Urinary bladder (tissue), 4 donors: ENCODE measurements around the gene MYO10. TPM values are rescaled to one million over a fixed set of nuclear protein-coding genes. Genes with fewer than 3 reads are reported as not detected.

Experiments used
- DNase-seq: peaks from one replicate; pipeline ENCODE4 v3.0.0-alpha.2; 2015; ENCODE audit errors: extremely low spot score
- H3K27ac ChIP-seq: one replicate; pipeline ENCODE4 v1.5.1; 2013; ENCODE audit warnings: low read depth, mild to moderate bottlenecking, moderate library complexity
- H3K36me3 ChIP-seq: one replicate; pipeline ENCODE4 v1.6.1; 2013; ENCODE audit warnings: mild to moderate bottlenecking, moderate library complexity; ENCODE audit not compliant: insufficient read depth
- H3K4me1 ChIP-seq: one replicate; pipeline ENCODE4 v1.6.1; 2013; ENCODE audit warnings: mild to moderate bottlenecking, moderate library complexity; ENCODE audit not compliant: insufficient read depth
- H3K4me3 ChIP-seq: one replicate; pipeline ENCODE4 v1.5.1; 2013; ENCODE audit warnings: low read depth, low read length
- WGBS: extraction: QIAGEN DNeasy Blood & Tissue Kit; methylation state at CpG from one replicate; pipeline ENCODE4 v1.1.7; 2013; 5-methylcytosine and 5-hydroxymethylcytosine counted together
- polyA plus RNA-seq: library from polyadenylated mRNA; stranded (reverse); fragments of 200-250 nt; gene quantifications from one replicate; pipeline ENCODE4 v1.2.3, GENCODE V29; 2013
- total RNA-seq: library from RNA; depleted of rRNA; stranded (reverse); fragments of >200 nt; gene quantifications from one replicate; pipeline ENCODE4 v1.2.3, GENCODE V29; 2014
- donor health status: healthy with polysubstance abuse.
- donor health status: healthy.

Gene MYO10
- total and polyA plus RNA-seq, 2 donors, result 4.3 to 21.3 TPM

DNA sequence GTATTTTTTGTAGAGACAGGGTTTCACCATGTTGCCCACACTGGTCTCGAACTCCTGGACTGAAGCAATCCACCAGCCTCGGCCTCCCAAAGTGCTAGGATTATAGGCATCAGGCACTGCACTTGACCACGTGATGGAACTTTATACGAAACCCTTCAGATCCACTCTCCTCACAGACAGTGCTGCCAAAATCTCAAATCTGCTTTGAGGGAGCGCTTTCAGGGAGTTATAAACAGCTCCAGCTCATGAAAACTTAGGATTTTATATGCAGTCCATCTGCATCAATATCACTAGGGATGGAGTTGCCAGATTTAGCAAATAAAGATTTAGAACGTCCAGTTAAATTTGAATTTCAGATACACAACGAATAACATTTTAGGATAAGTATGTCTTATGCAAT is 25.0 kb upstream of the MYO10 start:
- no peaks in the 10 kb centered on the region for H3K36me3 ChIP-seq
- WGBS, result 30% methylated on average over 7 of the region's 7 CpGs

DNA sequence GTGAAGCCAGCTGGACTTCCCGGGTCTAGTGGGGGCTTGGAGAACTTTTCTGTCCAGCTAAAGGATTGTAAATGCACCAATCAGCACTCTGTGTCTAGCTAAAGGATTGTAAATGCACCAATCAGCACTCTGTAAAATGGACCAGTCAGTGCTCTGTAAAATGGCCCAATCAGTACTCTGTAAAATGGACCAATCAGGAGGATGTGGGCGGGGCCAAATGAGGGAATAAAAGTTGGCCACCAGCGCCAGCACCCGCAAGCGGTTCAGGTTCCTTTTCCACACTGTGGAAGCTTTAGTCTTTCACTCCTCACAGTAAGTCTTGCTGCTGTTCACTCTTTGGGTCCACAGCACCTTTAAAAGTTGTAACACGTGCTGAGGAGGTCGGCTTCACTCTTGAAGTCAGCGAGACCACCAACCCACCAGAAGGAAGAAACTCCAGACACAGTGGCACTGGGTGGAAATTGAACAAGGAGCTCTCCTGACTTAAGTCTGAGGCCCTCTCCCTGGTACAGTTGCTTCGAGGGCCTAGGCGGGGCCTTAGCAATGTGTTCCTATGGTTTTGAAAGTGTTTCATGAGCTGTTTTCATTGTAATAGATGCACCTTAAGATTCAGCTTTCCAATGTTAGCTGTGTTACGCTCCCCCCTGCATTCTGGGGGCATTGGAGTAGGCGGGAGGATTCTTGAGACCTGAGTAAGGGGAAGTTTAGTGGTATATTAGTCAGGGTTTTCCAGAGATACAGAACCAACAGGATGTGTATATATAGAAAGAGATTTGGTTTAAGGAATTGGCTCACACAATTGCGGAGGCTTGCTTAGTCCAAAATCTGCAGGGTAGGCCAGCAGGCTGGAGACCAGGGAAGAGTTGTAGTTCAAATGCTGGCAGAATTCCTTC is 21.5 kb upstream of the MYO10 start:
- no peak overlapping the region for H3K27ac ChIP-seq
- no peaks in the 10 kb centered on the region for H3K4me1 ChIP-seq
- H3K4me3 ChIP-seq, result no peak overlapping the region
- 84% methylated on average over 13 of the region's 13 CpGs for WGBS
- no peaks in the 10 kb centered on the region for H3K36me3 ChIP-seq
- no peak for DNase-seq

More for the DNA sequence above, 25.0 kb upstream of the MYO10 start:
- Histone ChIP-seq H3K4me1 (no peaks in the 10 kb centered on the region), H3K27ac (no peak overlapping the region), H3K4me3 (no peak overlapping the region)
- no peak for DNase-seq

DNA sequence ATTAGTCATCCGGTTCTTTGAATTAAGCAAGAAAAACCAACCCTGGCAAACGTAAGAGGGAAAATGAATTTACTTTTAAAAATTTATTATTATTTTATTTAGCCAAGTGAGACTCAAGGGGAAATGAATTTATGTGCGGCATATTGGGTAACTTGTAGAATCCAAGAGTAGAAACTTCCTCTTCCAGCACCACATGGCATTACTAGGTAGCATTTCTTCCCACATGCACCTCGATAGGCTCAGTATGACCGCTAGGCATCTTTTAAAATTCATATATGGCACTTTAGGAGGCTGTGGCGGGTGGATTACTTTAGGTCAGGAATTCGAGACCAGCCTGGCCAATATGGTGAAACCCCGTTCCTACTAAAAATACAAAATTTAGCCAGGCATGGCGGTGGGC is 17.6 kb upstream of the MYO10 start:
- Histone ChIP-seq H3K4me3 (no peak overlapping the region), H3K27ac (no peak overlapping the region), H3K4me1 (no peaks in the 10 kb centered on the region), H3K36me3 (no peaks in the 10 kb centered on the region)
- 91% methylated on average over 9 of the region's 9 CpGs for WGBS
- no peak for DNase-seq

DNA sequence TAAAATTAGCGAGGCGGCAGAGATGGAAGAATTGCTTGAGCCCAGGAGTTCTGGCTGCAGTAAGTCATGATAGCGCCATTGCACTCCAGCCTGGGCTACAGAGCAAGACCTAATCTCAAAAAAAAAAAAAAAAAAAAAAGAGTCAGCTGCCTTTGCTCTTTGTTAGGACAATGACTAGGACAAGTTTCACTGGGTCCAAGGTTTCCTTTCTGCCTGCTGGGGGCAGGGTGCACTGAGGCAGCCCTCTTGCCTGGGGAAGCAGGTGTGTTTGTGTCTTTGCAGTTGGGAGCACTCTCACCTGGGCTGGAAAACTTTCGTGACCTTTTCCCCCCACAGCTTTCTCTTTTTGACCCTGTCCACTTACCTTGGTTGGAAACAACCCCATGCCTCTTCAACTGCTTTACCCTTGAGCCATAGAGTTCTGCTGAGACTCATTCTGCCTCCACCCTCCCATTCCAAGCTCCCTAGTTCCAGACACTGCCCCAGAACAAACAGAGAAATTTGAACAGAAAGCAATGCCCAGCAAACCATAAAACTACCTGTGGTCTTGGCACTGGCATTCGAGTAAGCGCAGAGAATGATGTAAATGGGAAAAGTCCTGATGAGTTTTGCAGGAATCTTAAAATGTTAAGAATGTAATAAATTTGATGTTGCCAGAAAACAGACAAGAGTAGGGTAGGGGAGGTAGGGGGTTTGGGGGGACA is 17.0 kb upstream of the MYO10 start:
- Histone ChIP-seq H3K4me3 (no peak overlapping the region), H3K36me3 (no peaks in the 10 kb centered on the region), H3K27ac (no peak overlapping the region), H3K4me1 (no peaks in the 10 kb centered on the region)
- no peak for DNase-seq
- WGBS, result 87% methylated on average over 6 of the region's 6 CpGs

DNA sequence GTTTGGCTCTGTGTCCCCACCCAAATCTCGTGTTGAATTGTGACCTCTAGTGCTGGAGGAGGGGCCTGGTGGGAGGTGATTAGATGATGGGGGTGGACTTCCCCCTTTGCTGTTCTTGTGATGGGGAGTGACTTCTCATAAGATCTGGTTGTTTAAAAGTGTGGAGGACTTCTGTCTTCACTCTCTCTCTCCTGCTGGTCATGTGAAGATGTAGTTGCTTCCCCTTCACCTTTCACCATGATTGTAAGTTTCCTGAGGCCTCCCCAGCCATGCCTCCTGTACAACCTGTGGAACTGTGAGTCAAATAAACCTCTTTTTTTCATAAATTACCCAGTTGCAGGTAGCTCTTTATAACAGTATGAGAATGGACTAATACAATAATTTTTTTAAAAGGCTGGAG is 10.6 kb upstream of the MYO10 start:
- Histone ChIP-seq H3K4me3 (no peak overlapping the region), H3K4me1 (no peaks in the 10 kb centered on the region), H3K36me3 (no peaks in the 10 kb centered on the region), H3K27ac (no peak overlapping the region)
- 81% methylated on average over 1 of the region's 1 CpG for WGBS
- DNase-seq, result no peak

DNA sequence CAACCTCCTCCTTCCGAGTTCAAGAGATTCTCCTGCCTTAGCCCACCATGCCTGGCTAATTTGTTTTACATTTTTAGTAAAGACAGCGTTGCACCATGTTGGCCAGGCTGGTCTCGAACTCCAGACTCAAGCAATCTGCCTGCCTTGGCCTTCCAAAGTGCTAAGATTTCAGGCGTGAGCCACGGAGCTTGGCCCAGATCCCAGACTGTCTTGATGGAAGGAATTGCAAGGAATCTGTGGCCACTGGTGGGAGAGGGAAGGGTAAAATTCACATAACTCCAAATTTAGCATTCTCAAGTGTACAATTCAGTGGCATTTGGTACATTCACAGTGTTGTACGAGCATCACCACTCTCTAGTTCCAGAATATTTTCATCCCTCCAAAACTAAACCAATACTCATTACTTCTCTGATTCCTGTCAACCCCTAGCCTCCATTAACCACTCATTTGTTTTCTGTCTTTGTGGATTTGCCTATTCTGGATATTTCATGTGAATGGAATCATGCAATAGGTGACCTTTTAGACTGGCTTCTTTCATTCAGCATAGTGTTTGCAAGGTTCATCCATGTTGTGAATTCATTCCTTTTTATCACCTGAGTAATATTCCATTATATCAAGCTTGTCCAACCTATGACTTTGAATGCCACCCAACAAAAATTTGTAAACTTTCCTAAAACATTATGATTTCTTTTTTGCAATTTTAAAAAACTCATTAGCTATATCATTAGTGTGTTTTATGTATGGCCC is 8.9 kb upstream of the MYO10 start:
- Histone ChIP-seq H3K4me3 (no peak overlapping the region), H3K27ac (no peak overlapping the region), H3K36me3 (no peaks in the 10 kb centered on the region), H3K4me1 (no peaks in the 10 kb centered on the region)
- DNase-seq, result no peak
- 70% methylated on average over 6 of the region's 6 CpGs for WGBS

DNA sequence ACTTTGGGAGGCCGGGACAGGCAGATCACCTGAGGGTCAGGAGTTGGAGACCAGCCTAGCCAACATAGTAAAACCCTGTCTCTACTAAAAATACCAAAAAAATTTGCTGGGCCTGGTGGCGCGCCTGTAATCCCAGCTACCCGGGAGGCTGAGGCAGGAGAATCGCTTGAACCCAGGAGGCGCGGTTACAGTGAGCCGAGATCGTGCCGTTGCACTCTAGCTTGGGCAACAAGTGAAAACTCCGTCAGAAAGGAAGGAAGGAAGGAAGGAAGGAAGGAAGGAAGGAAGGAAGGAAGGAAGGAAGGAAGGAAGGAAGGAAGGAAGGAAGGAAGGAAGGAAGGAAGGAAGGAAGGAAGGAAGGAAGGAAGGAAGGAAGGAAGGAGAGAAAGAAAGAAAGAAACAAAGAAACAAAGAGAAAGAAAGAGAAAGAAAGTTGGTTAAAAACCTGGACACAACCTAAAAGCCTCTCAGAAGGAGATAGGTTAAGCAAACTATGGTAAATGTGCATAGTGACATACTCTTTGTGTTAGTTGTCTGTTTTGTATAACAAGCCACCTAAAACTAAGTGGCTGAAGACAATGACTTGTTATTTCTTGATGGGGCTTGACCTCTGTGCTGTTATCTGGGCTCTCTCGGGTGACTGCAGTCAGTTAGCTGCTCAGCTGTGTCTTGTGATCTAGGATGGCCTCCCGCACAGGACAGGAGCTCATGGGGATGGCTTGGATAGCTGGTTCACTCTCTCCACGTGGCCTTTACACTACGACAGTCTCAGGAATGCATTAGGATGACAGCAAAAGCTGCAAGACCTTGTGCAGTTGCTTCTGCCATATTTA is 8.0 kb upstream of the MYO10 start:
- no peak overlapping the region for H3K27ac ChIP-seq
- no peak for DNase-seq
- no peaks in the 10 kb centered on the region for H3K4me1 ChIP-seq
- no peak overlapping the region for H3K4me3 ChIP-seq
- WGBS, result 77% methylated on average over 15 of the region's 15 CpGs
- H3K36me3 ChIP-seq, result no peaks in the 10 kb centered on the region

DNA sequence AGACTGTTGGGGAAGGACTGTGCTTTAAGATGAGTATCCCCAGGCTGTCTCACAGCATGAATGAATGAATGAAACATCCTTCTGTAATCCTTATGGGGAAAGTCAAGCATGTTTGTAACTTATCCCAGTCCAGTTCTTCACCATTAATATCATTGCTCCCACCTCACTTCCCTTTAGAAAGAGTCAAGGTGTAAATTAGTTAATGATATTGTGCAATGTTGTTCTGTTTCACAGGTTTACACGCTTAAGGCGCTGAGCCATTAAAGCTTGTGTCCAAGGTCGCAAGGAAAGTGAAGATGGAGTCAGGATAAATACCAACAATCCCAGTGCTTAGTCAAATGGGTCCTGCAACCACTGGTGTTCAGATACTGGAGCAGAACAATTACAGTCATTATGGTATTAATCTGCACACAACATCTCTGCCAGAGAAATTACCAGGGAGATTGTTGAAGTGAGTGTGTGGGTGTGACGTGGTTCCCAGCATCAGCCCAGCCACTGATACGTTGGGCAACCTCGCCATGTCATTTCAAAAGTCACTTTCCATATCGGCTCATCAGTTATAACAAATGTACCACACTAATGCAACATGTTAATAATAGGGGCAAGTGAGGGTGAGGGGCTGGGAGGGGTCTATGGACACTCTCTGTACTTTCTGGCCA is 1.5 kb upstream of the MYO10 start:
- H3K27ac ChIP-seq, result no peak overlapping the region
- 85% methylated on average over 7 of the region's 7 CpGs for WGBS

DNA sequence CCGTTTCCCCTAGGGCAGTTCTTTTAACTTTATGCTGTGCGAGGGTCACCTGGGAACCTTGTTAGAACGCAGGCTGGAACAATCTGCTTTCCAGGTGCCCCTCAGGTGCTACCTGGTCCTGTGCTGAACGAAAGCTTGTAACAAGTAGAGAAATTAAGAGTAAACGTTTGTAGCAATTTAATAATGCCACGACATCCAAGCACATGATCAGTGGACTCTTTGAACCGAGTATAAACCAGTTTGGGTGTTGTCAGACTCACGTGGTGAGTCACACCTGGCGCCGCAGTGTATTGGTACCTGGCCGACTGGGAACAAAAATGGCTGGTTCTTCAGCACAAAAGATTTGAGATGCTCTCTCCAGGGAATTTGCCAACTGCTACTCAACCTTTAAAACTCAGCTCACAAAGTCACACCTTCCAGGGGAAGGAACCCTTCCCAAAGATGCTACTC is 926 bp upstream of the MYO10 start:
- DNase-seq, result no peak
- H3K36me3 ChIP-seq, result no peaks in the 10 kb centered on the region

More for the DNA sequence above, 1.5 kb upstream of the MYO10 start:
- no peaks in the 10 kb centered on the region for H3K36me3 ChIP-seq
- DNase-seq, result no peak
- H3K4me1 ChIP-seq, result no peaks in the 10 kb centered on the region
- H3K4me3 ChIP-seq, result no peak overlapping the region

DNA sequence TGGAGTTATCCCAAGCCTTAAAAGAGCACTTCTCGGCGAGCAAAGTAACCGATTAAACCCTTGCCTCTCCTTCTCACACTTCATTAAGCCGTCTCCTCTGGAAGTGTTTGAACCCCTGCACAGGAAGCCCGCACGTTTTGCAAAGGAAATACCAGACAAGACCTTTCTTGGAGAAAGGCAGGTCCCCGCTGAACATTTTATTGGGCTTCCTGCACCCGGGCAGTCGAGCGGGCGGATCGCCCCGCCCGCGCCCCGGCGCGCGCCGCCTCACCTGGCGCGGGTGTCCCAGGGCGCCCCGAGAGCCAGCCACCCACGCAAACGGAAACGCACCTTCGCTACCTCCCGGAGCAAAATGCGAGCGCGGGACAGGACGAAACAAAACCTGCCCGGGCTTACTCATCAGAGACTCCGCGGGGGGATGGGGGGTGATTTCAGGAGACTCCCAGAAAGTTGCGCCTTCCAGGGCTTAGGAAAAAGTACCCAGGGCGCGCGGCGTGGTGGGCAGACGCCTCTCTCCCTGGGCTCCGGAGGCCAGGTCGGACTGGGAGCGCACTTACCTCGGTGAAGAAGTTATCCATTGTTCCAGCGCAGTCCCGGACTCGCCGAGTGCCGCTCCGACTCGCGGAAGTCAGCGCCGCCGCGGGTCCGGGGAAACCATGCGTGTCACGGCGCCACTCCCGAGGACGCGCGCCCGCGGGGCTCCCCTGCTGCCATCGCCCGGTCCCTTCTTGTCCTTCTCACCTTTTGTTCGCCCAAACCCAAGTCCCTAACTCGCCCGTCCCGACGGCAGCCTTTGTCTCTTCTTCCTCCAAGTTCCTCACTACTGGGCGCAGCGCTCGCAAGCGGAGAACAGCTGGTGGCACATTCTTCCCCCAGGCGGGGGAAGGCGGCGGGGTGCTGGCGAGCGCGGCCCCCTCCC is 598 bp downstream of the MYO10 start:
- no peak overlapping the region for H3K27ac ChIP-seq
- DNase-seq, result no peak
- WGBS, result under 1% methylated on average over 85 of the region's 85 CpGs
- peak overlapping the region; percentile 64 for H3K4me3 ChIP-seq
- H3K36me3 ChIP-seq, result no peaks in the 10 kb centered on the region
- H3K4me1 ChIP-seq, result no peaks in the 10 kb centered on the region

More for the DNA sequence above, 926 bp upstream of the MYO10 start:
- Histone ChIP-seq H3K4me3 (no peak overlapping the region), H3K4me1 (no peaks in the 10 kb centered on the region), H3K27ac (peak overlapping the region; percentile 74)
- WGBS, result 27% methylated on average over 11 of the region's 11 CpGs

DNA sequence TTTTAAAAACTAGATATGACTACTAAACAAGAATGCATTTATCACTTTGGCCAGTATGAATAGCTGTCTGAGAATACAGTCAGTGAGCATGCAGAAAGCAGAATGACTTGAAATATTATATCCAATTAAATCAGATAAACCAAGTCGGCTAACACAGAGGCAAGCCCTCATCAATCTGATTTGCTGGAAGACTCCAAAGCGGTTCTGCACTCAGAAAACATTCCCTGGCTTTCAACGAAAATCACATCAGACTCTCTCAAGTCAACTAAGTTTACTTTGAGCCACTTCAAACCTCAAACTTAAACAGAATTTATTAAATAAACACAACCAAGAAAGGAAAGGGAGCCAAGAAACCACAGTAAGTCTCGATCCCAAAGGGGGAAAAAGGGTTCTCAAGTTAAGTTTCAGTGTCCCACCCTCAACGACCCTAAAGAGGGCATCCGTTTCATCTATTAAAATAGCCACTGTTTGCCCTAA is 1.4 kb downstream of the MYO10 start:
- no peak overlapping the region for H3K27ac ChIP-seq
- DNase-seq, result no peak
- no peaks in the 10 kb centered on the region for H3K36me3 ChIP-seq
- WGBS, result 2% methylated on average over 6 of the region's 6 CpGs
- H3K4me3 ChIP-seq, result peak overlapping the region; percentile 64
- H3K4me1 ChIP-seq, result no peaks in the 10 kb centered on the region

DNA sequence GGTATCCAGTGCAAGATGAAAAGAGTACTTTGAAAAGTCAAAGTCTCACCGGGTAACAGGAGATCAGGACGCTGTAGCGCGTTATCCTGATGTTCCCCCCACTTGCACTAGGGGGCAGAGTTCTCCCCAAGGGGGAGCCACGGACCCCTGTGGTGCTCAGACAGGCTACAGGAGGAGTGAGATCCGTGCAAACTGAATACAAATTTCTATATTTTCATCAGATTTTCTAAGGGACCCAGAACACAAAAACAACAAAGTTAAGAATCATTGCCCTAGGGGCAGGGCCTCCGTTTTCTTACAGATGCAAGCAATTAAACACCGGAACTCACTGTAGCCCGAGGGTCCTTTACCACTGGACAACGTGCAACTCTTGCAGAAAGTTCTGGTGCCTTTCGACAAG is 2.0 kb downstream of the MYO10 start:
- 14% methylated on average over 11 of the region's 11 CpGs for WGBS
- Histone ChIP-seq H3K36me3 (no peaks in the 10 kb centered on the region), H3K4me1 (no peaks in the 10 kb centered on the region), H3K4me3 (no peak overlapping the region), H3K27ac (no peak overlapping the region)
- no peak for DNase-seq
